H9 (cell line): ENCODE measurements around the gene CCDC150. TPM values are rescaled to one million over a fixed set of nuclear protein-coding genes. Genes with fewer than 3 reads are reported as not detected.

Experiments
- DNase-seq: peaks from one replicate; pipeline ENCODE4 v3.0.0-alpha.2; 2017
- H2AFZ ChIP-seq: one replicate; pipeline ENCODE4 v1.6.1; 2013; ENCODE audit warnings: mild to moderate bottlenecking, low read length, control low read depth, moderate library complexity
- H2AK5ac ChIP-seq: 2 replicates; pipeline ENCODE4 v1.6.1; 2013; ENCODE audit warnings: low read length, control low read depth, mixed read lengths; ENCODE audit not compliant: insufficient read length
- H2BK120ac ChIP-seq: one replicate; pipeline ENCODE4 v1.6.1; 2013; ENCODE audit warnings: low read depth, mild to moderate bottlenecking, low read length, control low read depth, inconsistent platforms; ENCODE audit not compliant: poor library complexity, severe bottlenecking
- H2BK12ac ChIP-seq: 2 replicates; pipeline ENCODE4 v1.6.1; 2013; ENCODE audit warnings: low read length, control low read depth, mixed read lengths, low read depth; ENCODE audit not compliant: insufficient read length
- H2BK15ac ChIP-seq: 2 replicates; pipeline ENCODE4 v1.6.1; 2013; ENCODE audit warnings: low read depth, low read length, control low read depth
- H2BK20ac ChIP-seq: one replicate; pipeline ENCODE4 v1.6.1; 2013; ENCODE audit warnings: low read depth, mild to moderate bottlenecking, low read length, control low read depth, inconsistent platforms; ENCODE audit not compliant: poor library complexity, severe bottlenecking
- H2BK5ac ChIP-seq: 2 replicates; pipeline ENCODE4 v1.6.1; 2013; ENCODE audit warnings: low read length, control low read depth, mixed read lengths; ENCODE audit not compliant: insufficient read length
- H3K14ac ChIP-seq: 2 replicates; pipeline ENCODE4 v1.6.1; 2013; ENCODE audit warnings: low read length, control low read depth; ENCODE audit not compliant: insufficient read depth
- H3K18ac ChIP-seq: 2 replicates; pipeline ENCODE4 v1.6.1; 2013; ENCODE audit warnings: low read depth, mild to moderate bottlenecking, mixed read lengths, low read length, control low read depth; ENCODE audit not compliant: insufficient read length
- H3K23ac ChIP-seq: 2 replicates; pipeline ENCODE4 v1.6.1; 2013; ENCODE audit warnings: low read length, control low read depth, mixed read lengths, low read depth; ENCODE audit not compliant: insufficient read length
- H3K23me2 ChIP-seq: 2 replicates; pipeline ENCODE4 v1.6.1; 2013; ENCODE audit warnings: low read depth, mild to moderate bottlenecking, mixed read lengths, low read length, control low read depth; ENCODE audit not compliant: insufficient read length, poor library complexity, severe bottlenecking
- H3K27ac ChIP-seq: 2 replicates; pipeline ENCODE4 v1.5.1; 2013; ENCODE audit warnings: low read length, control low read depth, mixed read lengths, low read depth; ENCODE audit not compliant: insufficient read length
- H3K27me3 ChIP-seq: 2 replicates; pipeline ENCODE4 v1.6.1; 2013; ENCODE audit warnings: low read length, control low read depth, inconsistent platforms; ENCODE audit not compliant: insufficient read depth
- H3K4ac ChIP-seq: 2 replicates; pipeline ENCODE4 v1.6.1; 2013; ENCODE audit warnings: low read depth, mild to moderate bottlenecking, control low read depth, inconsistent platforms, low read length, moderate library complexity
- H3K4me1 ChIP-seq: 2 replicates; pipeline ENCODE4 v1.6.1; 2013; ENCODE audit warnings: low read length, control low read depth, inconsistent platforms; ENCODE audit not compliant: insufficient read depth
- H3K4me2 ChIP-seq: 2 replicates; pipeline ENCODE4 v1.6.1; 2013; ENCODE audit warnings: low read length, control low read depth, mixed read lengths; ENCODE audit not compliant: insufficient read length, insufficient read depth
- H3K56ac ChIP-seq: 2 replicates; pipeline ENCODE4 v1.6.1; 2013; ENCODE audit warnings: low read depth, mild to moderate bottlenecking, mixed read lengths, low read length, control low read depth; ENCODE audit not compliant: insufficient read length
- H3K79me1 ChIP-seq: 2 replicates; pipeline ENCODE4 v1.6.1; 2013; ENCODE audit warnings: low read depth, mild to moderate bottlenecking, moderate library complexity, low read length, control low read depth, inconsistent platforms; ENCODE audit not compliant: insufficient read depth, poor library complexity, severe bottlenecking
- H3K79me2 ChIP-seq: 2 replicates; pipeline ENCODE4 v1.6.1; 2013; ENCODE audit warnings: low read length, control low read depth, inconsistent platforms; ENCODE audit not compliant: insufficient read depth
- H3K9ac ChIP-seq: 2 replicates; pipeline ENCODE4 v1.6.1; 2013; ENCODE audit warnings: low read length, control low read depth, mixed read lengths; ENCODE audit not compliant: insufficient read length; ENCODE audit errors: extremely low read depth
- H3K9me3 ChIP-seq: one replicate; pipeline ENCODE4 v1.6.1; 2013; ENCODE audit warnings: low read depth, low read length, inconsistent platforms; ENCODE audit not compliant: control insufficient read depth
- H3T11ph ChIP-seq: one replicate; pipeline ENCODE4 v1.6.1; 2013; ENCODE audit warnings: mild to moderate bottlenecking, low read length, control low read depth, inconsistent platforms
- H4K20me1 ChIP-seq: one replicate; pipeline ENCODE4 v1.6.1; 2013; ENCODE audit not compliant: control insufficient read depth, insufficient read length, insufficient read depth
- H4K5ac ChIP-seq: 2 replicates; pipeline ENCODE4 v1.6.1; 2013; ENCODE audit warnings: low read depth, mild to moderate bottlenecking, mixed read lengths, low read length, control low read depth; ENCODE audit not compliant: insufficient read length
- H4K8ac ChIP-seq: replicated peaks from 2 replicates; pipeline ENCODE4 v1.6.1; 2013; ENCODE audit warnings: low read length, control low read depth, mixed read lengths, low read depth; ENCODE audit not compliant: insufficient read length
- H4K91ac ChIP-seq: 2 replicates; pipeline ENCODE4 v1.6.1; 2013; ENCODE audit warnings: low read depth, mild to moderate bottlenecking, moderate library complexity, mixed read lengths, low read length, control low read depth; ENCODE audit not compliant: insufficient read length
- H3K27ac Mint-ChIP-seq, 3 experiments: 2 replicates in 2 of 3; 3 replicates in 1 of 3; pipeline ENCODE4 v1.8.0; 2020 to 2021; ENCODE audit warnings: mixed read lengths in 3 of 3, mild to moderate bottlenecking in 1 of 3, moderate library complexity in 1 of 3
- H3K27me3 Mint-ChIP-seq: 2 replicates; pipeline ENCODE4 v1.8.0; 2021; ENCODE audit warnings: low read depth, mild to moderate bottlenecking, moderate library complexity, mixed read lengths
- H3K36me3 Mint-ChIP-seq, 3 experiments: 2 replicates in 2 of 3; 3 replicates in 1 of 3; pipeline ENCODE4 v1.8.0; 2020 to 2021; ENCODE audit warnings: low read depth in 3 of 3, mixed read lengths in 3 of 3; ENCODE audit not compliant: insufficient read depth in 1 of 3
- H3K4me1 Mint-ChIP-seq, 2 experiments: 2 replicates each; pipeline ENCODE4 v1.8.0; 2020; ENCODE audit warnings: mixed read lengths in 2 of 2
- H3K4me3 Mint-ChIP-seq, 2 experiments: 2 replicates in 1 of 2; 3 replicates in 1 of 2; pipeline ENCODE4 v1.8.0; 2020 to 2021; ENCODE audit warnings: mild to moderate bottlenecking in 2 of 2, mixed read lengths in 2 of 2, moderate library complexity in 1 of 2
- H3K9me3 Mint-ChIP-seq, 2 experiments: 2 replicates in 1 of 2; 3 replicates in 1 of 2; pipeline ENCODE4 v1.8.0; 2020; ENCODE audit warnings: mild to moderate bottlenecking in 2 of 2, mixed read lengths in 2 of 2, moderate library complexity in 1 of 2
- WGBS: extraction: QIAGEN DNeasy Blood & Tissue Kit; methylation state at CpG from one replicate; pipeline ENCODE4 v1.1.7; 2013; ENCODE audit warnings: missing lambda C conversion rate, low lambda C conversion rate, mixed read lengths; ENCODE audit not compliant: insufficient read length; ENCODE audit errors: extremely low coverage; 5-methylcytosine and 5-hydroxymethylcytosine counted together
- total RNA-seq: library from RNA; stranded (reverse); gene quantifications from 2 replicates; pipeline ENCODE4 v1.2.1, GENCODE V29; 2021
- TF ChIP-seq, protein P1 (sequence below): fragments of 200-600 bp; sonication (generic); conservative IDR thresholded peaks from 3 replicates; pipeline ENCODE4 v1.8.0; 2021; ENCODE audit warnings: antibody characterized with exemption, mild to moderate bottlenecking

The CCDC150 gene
- total RNA-seq, 1 experiment from 2014 or later, result 26.2 TPM

DNA sequence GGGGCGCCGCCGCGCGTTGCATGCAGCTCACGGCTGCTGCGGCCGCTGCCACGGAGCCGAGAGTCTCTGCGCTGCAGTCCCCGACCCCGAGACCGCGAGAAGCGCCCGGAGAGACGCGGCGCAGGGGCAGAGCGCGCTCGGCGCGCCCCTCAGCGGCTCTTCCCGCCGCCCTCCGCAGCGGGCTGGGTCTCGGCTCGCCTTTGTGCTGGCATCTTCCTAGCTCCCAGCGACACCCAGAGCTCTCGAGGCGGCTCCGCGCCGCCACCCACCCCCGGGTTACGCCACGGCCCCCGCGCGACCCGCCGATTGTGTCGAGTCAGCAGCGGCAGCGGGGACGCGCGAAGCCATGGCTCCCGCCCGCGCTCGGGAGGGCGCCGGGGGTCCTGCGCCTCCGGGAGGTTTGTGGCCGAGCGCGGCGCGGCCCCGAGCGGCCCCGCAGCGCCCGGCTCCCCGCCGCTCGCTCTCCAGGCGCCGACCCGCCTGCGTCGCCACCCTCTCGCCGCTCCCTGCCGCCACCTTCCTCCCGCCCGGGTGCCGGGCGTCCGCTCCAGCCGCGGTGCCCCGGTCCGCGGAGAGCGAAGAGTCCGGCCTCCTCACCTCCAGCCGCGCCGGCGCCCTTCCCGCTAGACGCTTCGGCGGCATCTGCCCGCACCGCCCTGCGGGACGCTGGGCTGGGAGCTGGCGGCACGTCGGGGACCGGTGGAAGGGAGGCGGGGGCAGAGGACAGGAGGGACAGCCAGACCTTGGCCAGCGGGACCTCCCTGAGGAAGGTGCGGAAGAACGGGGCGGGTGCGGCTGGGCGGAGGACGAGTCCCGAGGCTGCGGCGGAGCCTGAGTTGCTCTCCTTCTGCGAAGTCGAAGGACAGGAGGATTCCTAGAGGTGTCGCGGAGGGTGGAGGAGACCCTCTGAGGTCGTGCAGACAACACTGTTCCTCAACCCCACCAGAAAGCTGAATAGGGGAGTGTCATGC lies 46.3 kb upstream of the CCDC150 start, which contains the start of gene HECW2:
Gene HECW2 (minus strand): TSS at position 644 of the 971 bp plus-strand sequence.
- Histone ChIP-seq H3K14ac (peak within 1 kb of the TSS; percentile 90), H3K9me3 (no peaks in the 10 kb centered on the region), H2BK5ac (no peak within 1 kb of the TSS), H2BK15ac (no peak within 1 kb of the TSS), H3K79me2 (no peaks in the 10 kb centered on the region), H3T11ph (no peak within 1 kb of the TSS), H3K79me1 (no peaks in the 10 kb centered on the region), H3K9ac (peak within 1 kb of the TSS; percentile 80), H2BK20ac (no peak within 1 kb of the TSS), H4K8ac (no peak within 1 kb of the TSS), H2AK5ac (no peak within 1 kb of the TSS), H3K18ac (peak within 1 kb of the TSS; percentile 69), H3K4me2 (peak within 1 kb of the TSS; percentile 77), H4K5ac (no peak within 1 kb of the TSS), H2BK120ac (no peak within 1 kb of the TSS), H3K27me3 (peaks cover 2% of the 10 kb centered on the region; the same call in 1 of the 2 replicates), H3K23me2 (no peaks in the 10 kb centered on the region), H2AFZ (peak within 1 kb of the TSS; percentile 69), H2BK12ac (no peak within 1 kb of the TSS), H4K20me1 (no peaks in the 10 kb centered on the region), H3K23ac (no peak within 1 kb of the TSS), H3K56ac (no peak within 1 kb of the TSS), H3K27ac (no peak within 1 kb of the TSS), H3K4ac (no peak within 1 kb of the TSS), H4K91ac (no peak within 1 kb of the TSS), H3K4me1 (no peaks in the 10 kb centered on the region; the same call in 1 of the 2 replicates)
- Mint-ChIP-seq H3K36me3 (no peaks in the 10 kb centered on the region), H3K4me3 (peak within 1 kb of the TSS; percentile 80 to 95), H3K9me3 (no peaks in the 10 kb centered on the region; a peak in 1 of 5 replicates), H3K4me1 (peaks cover 17 to 20% of the 10 kb centered on the region in 2 experiments), H3K27me3 (peaks cover 62% of the 10 kb centered on the region), H3K27ac (peak within 1 kb of the TSS in 2 of 3 experiments; percentile 27 to 97; a peak in 4 of 7 replicates)
- DNase-seq, result peak; percentile 66
- TF ChIP-seq, protein P1, sequence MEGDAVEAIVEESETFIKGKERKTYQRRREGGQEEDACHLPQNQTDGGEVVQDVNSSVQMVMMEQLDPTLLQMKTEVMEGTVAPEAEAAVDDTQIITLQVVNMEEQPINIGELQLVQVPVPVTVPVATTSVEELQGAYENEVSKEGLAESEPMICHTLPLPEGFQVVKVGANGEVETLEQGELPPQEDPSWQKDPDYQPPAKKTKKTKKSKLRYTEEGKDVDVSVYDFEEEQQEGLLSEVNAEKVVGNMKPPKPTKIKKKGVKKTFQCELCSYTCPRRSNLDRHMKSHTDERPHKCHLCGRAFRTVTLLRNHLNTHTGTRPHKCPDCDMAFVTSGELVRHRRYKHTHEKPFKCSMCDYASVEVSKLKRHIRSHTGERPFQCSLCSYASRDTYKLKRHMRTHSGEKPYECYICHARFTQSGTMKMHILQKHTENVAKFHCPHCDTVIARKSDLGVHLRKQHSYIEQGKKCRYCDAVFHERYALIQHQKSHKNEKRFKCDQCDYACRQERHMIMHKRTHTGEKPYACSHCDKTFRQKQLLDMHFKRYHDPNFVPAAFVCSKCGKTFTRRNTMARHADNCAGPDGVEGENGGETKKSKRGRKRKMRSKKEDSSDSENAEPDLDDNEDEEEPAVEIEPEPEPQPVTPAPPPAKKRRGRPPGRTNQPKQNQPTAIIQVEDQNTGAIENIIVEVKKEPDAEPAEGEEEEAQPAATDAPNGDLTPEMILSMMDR, result no peak; the same call in 2 of the 3 replicates
- WGBS, result no CpG with 5 or more reads among the region's 125 CpGs
